ENCODE measurements around the gene CTSO.
A peak's percentile ranks its signal among the peaks of the same experiment; 100 is the strongest.

CTSO gene

GRCh38 chr4:155974996-155975395 lies 21.3 kb upstream of the CTSO start:
- no peak for TF ChIP-seq TCF12 (IDR thresholded peaks at IDR 0.05; ENCODE audit: low read depth)
- TF ChIP-seq YY1 (IDR thresholded peaks at IDR 0.05; ENCODE audit: low read depth): no peak

GRCh38 chr4:155974476-155974749 lies 20.7 kb upstream of the CTSO start:
- no peak for TF ChIP-seq MAX (IDR thresholded peaks at IDR 0.05)
- TF ChIP-seq RAD21 (IDR thresholded peaks at IDR 0.05; ENCODE audit: low read depth): no peak
- TF ChIP-seq ZBTB7A (IDR thresholded peaks at IDR 0.05; ENCODE audit: low read depth): no peak
- TF ChIP-seq TCF12 (IDR thresholded peaks at IDR 0.05; ENCODE audit: low read depth): no peak
- no peak for TF ChIP-seq USF1 (IDR thresholded peaks at IDR 0.05)
- TF ChIP-seq EGR1 (IDR thresholded peaks at IDR 0.05): no peak
- no peak for TF ChIP-seq TEAD4 (IDR thresholded peaks at IDR 0.05)
- TF ChIP-seq REST (IDR thresholded peaks at IDR 0.05; ENCODE audit: low read depth): no peak
- no peak for TF ChIP-seq FOXM1 (IDR thresholded peaks at IDR 0.05; ENCODE audit: borderline replicate concordance, low read depth)
- no peak for TF ChIP-seq TAF1 (IDR thresholded peaks at IDR 0.05; ENCODE audit: low read depth)
- no peak for TF ChIP-seq CREB1 (IDR thresholded peaks at IDR 0.05; ENCODE audit: low read depth)
- no peak for TF ChIP-seq CEBPB (IDR thresholded peaks at IDR 0.05)
- TF ChIP-seq YY1 (IDR thresholded peaks at IDR 0.05; ENCODE audit: low read depth): no peak
- no peak for TF ChIP-seq EP300 (IDR thresholded peaks at IDR 0.05; ENCODE audit: borderline replicate concordance)
- TF ChIP-seq NFIC (IDR thresholded peaks at IDR 0.05): no peak

GRCh38 chr4:155973639-155974475 lies 20.2 kb upstream of the CTSO start:
- no peak for TF ChIP-seq EP300 (IDR thresholded peaks at IDR 0.05; ENCODE audit: borderline replicate concordance)

- TF ChIP-seq RAD21 (IDR thresholded peaks at IDR 0.05; ENCODE audit: low read depth) (peak; percentile 49), EP300 (IDR thresholded peaks at IDR 0.05; ENCODE audit: borderline replicate concordance) (no peak), USF1 (IDR thresholded peaks at IDR 0.05) (no peak), FOXM1 (IDR thresholded peaks at IDR 0.05; ENCODE audit: borderline replicate concordance, low read depth) (no peak)
Observed at GRCh38 chr4:155972098-155972497, 18.4 kb upstream of the CTSO start.

GRCh38 chr4:155966731-155967395 lies 13.2 kb upstream of the CTSO start:
- TF ChIP-seq USF1 (IDR thresholded peaks at IDR 0.05) (no peak), MAX (IDR thresholded peaks at IDR 0.05) (no peak)

GRCh38 chr4:155966171-155966570 lies 12.5 kb upstream of the CTSO start:
- TF ChIP-seq YY1 (IDR thresholded peaks at IDR 0.05; ENCODE audit: low read depth): no peak
- no peak for TF ChIP-seq EGR1 (IDR thresholded peaks at IDR 0.05)
- TF ChIP-seq REST (IDR thresholded peaks at IDR 0.05; ENCODE audit: low read depth): no peak
- no peak for TF ChIP-seq MAX (IDR thresholded peaks at IDR 0.05)
- TF ChIP-seq USF1 (IDR thresholded peaks at IDR 0.05): no peak
